ENCODE data around the gene ZNF324. TPM values are rescaled to one million over a fixed set of nuclear protein-coding genes. Genes with fewer than 3 reads are reported as not detected.
A peak's percentile ranks its signal among the peaks of the same experiment; 100 is the strongest.

Gene ZNF324
- total and polyA plus RNA-seq, 9 of the 15 experiments (the other 6 are each of a cell fraction or from before 2014, with no cell fraction given) = 0.92 to 16.4 (median 5.3) TPM

DNA sequence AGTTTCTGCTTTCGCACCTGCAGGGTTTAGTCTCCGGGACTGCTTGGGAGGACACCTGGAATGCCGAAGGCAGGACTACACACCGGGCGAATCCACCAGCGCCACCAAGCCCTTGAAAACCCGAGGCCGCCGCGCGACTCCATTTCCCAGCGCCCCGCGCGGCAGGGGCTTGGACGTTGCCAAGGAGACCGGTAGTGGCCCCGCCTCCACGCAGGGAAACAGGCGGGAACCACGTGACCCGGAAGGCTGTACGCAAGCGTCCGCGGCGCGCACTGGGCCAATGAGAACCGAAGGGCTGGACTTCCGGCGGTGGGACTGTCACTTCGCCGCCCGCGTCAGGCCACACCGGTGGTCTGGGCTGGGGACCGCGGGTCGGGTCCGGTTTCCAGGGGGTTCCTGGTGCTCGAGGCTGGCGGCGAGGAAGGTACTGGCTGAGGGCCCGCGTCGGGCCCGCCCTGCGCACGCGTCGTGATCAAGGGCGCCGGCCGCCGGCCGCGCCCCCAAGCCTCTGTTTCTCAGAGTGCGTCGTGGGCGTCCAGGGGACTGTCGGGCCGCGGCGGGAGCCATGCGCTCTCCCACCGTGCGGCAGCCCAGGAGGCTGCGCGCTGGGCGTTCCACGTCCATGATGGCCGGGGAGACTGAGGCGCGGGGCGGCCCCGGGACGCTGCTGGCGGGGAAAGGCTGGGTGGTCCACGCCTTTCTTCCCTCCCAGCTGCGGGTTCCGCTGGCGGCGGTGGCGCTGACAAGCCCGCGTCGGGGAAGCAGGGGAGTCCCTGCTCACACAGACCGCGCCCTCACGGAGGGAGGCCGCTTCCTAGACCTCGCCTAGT is at the start of gene ZNF324 (continued):
- TF ChIP-seq, protein P1, sequence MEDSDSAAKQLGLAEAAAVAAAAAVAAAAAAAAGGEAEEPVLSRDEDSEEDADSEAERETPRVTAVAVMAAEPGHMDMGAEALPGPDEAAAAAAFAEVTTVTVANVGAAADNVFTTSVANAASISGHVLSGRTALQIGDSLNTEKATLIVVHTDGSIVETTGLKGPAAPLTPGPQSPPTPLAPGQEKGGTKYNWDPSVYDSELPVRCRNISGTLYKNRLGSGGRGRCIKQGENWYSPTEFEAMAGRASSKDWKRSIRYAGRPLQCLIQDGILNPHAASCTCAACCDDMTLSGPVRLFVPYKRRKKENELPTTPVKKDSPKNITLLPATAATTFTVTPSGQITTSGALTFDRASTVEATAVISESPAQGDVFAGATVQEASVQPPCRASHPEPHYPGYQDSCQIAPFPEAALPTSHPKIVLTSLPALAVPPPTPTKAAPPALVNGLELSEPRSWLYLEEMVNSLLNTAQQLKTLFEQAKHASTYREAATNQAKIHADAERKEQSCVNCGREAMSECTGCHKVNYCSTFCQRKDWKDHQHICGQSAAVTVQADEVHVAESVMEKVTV (CRISPR knock-in tag; IDR thresholded peaks at IDR 0.05) = no peak
- TF ChIP-seq FOXK1 (CRISPR knock-in tag; IDR thresholded peaks at IDR 0.05; ENCODE audit: borderline replicate concordance) (no peak), ZNF695 (CRISPR knock-in tag; IDR thresholded peaks at IDR 0.05) (no peak), NUFIP1 (IDR thresholded peaks at IDR 0.05; ENCODE audit: partially characterized antibody) (no peak), NCOA4 (IDR thresholded peaks at IDR 0.05; ENCODE audit: partially characterized antibody) (no peak), ETV5 (CRISPR knock-in tag; IDR thresholded peaks at IDR 0.05; ENCODE audit: low read depth) (no peak), E2F1 (CRISPR knock-in tag; IDR thresholded peaks at IDR 0.05) (peak; percentile 44; the same call in 1 of the 2 replicates), EWSR1 (IDR thresholded peaks at IDR 0.05; ENCODE audit: borderline replicate concordance, low read depth, partially characterized antibody) (no peak), ELF2 (CRISPR knock-in tag; IDR thresholded peaks at IDR 0.05) (peak; percentile 90), PCBP1 (IDR thresholded peaks at IDR 0.05; ENCODE audit: low read depth, low read length, poor library complexity, severe bottlenecking) (no peak), SRSF7 (optimal IDR thresholded peaks at IDR 0.05; ENCODE audit: low read depth, low read length) (no peak), ATF1 (CRISPR knock-in tag; IDR thresholded peaks at IDR 0.05) (0 out of 2 replicates have a peak, but pooled peaks have one; percentile 27), ATF1 (tag; IDR thresholded peaks at IDR 0.05) (peak; percentile 91), NCOA1 (IDR thresholded peaks at IDR 0.05; ENCODE audit: low read depth) (no peak), COPS2 (conservative IDR thresholded peaks at IDR 0.05) (no peak), ZNF224 (CRISPR knock-in tag; IDR thresholded peaks at IDR 0.05) (no peak), TBL1XR1 (IDR thresholded peaks at IDR 0.05; ENCODE audit: low read length in 2 of 2) (no peak), RBM25 (IDR thresholded peaks at IDR 0.05; ENCODE audit: low read depth, low read length, severe bottlenecking) (peak; percentile 74), TOE1 (IDR thresholded peaks at IDR 0.05; ENCODE audit: borderline replicate concordance) (peak; percentile 99), TOE1 (CRISPR knock-in tag; IDR thresholded peaks at IDR 0.05; ENCODE audit: borderline replicate concordance, low read depth) (no peak), HDAC2 (IDR thresholded peaks at IDR 0.05) (no peak), HDAC3 (IDR thresholded peaks at IDR 0.05; ENCODE audit: borderline replicate concordance, partially characterized antibody) (no peak), TBP (optimal IDR thresholded peaks at IDR 0.05; ENCODE audit: low read depth, low read length) (peak; percentile 58), ILK (tag; IDR thresholded peaks at IDR 0.05; ENCODE audit: borderline replicate concordance, low read depth) (no peak), L3MBTL2 (IDR thresholded peaks at IDR 0.05) (peak; percentile 85), TARDBP (IDR thresholded peaks at IDR 0.05) (peak; percentile 29; the same call in 1 of the 2 replicates), SAFB2 (IDR thresholded peaks at IDR 0.05; ENCODE audit: borderline replicate concordance, low read depth, low read length, severe bottlenecking) (no peak), FOXK2 (conservative IDR thresholded peaks at IDR 0.05 in 1 of 2, IDR thresholded peaks at IDR 0.05 in 1 of 2; ENCODE audit: low read depth in 2 of 2) (peak; percentile 90 to 96)

Data from K562 (cell line).